HG03159 (cell line): ENCODE data around the gene VEGFB.

Source experiments
- ATAC-seq: cut with Tn5 transposase; IDR thresholded peaks from one replicate; pipeline ENCODE4 v1.9.1; 2021; ENCODE audit warnings: mild to moderate bottlenecking, moderate library complexity; ENCODE audit not compliant: unreplicated experiment

The VEGFB gene

GRCh38 chr11:64258946-64259532, 24.7 kb downstream of the VEGFB start:
- ATAC-seq = no peak

- ATAC-seq = no peak
These were observed 25.2 kb downstream of the VEGFB start for GRCh38 chr11:64259533-64260067.

- no peak for ATAC-seq
These were observed 25.8 kb downstream of the VEGFB start for GRCh38 chr11:64260147-64260708.

- no peak for ATAC-seq
These were observed 27.2 kb downstream of the VEGFB start for GRCh38 chr11:64261556-64262080.

GRCh38 chr11:64262271-64263002, 28.1 kb downstream of the VEGFB start:
- no peak for ATAC-seq

GRCh38 chr11:64263021-64263946, 28.9 kb downstream of the VEGFB start:
- no peak for ATAC-seq

- ATAC-seq = no peak
These were observed 29.5 kb downstream of the VEGFB start for GRCh38 chr11:64263947-64264317.

GRCh38 chr11:64264371-64264852, 30.0 kb downstream of the VEGFB start:
- ATAC-seq = no peak

GRCh38 chr11:64265176-64266160, 31.1 kb downstream of the VEGFB start:
- ATAC-seq = no peak

GRCh38 chr11:64266339-64266738, 32.0 kb downstream of the VEGFB start:
- ATAC-seq = no peak

GRCh38 chr11:64267207-64267945, 33.0 kb downstream of the VEGFB start:
- no peak for ATAC-seq

GRCh38 chr11:64268025-64268892, 33.9 kb downstream of the VEGFB start:
- ATAC-seq = no peak

GRCh38 chr11:64268893-64269539, 34.6 kb downstream of the VEGFB start:
- peak; percentile 18 for ATAC-seq

- ATAC-seq = peak; percentile 50
These were observed 35.3 kb downstream of the VEGFB start for GRCh38 chr11:64269540-64270220.

GRCh38 chr11:64275031-64275800, 40.8 kb downstream of the VEGFB start:
- no peak for ATAC-seq

GRCh38 chr11:64275841-64276240, 41.5 kb downstream of the VEGFB start:
- no peak for ATAC-seq
